RWPE1 (cell line): ENCODE data around the gene ATP1A1.
A peak's percentile ranks its signal among the peaks of the same experiment; 100 is the strongest.

ENCODE experiments used
- CTCF ChIA-PET: fragments of 350-600 bp; sonication (Branson Sonifier 250); formaldehyde crosslinking; extraction: SDS; loops from one replicate; lab custom pipeline; 2021; lab: Yijun Ruan, JAX
- POLR2A ChIA-PET: fragments of 400-600 bp; formaldehyde crosslinking; extraction: SDS; loops from one replicate; lab custom pipeline; 2020; ENCODE audit warnings: antibody characterized with exemption; ENCODE audit not compliant: low non-redundant PET; lab: Yijun Ruan, JAX
- DNase-seq: peaks from one replicate; pipeline ENCODE4 v3.0.0; 2012; ENCODE audit warnings: low spot score
- H3K27ac ChIP-seq: fragments of 450-650 bp; 2 replicates; pipeline ENCODE4 v1.5.1; 2017
- CTCF ChIP-seq: fragments of 450-650 bp; conservative IDR thresholded peaks from 2 replicates; pipeline ENCODE4 v1.5.1; 2017; ENCODE audit warnings: low read depth, mild to moderate bottlenecking

ATP1A1 gene

GRCh38 chr1:116389013-116389412 is 16.0 kb downstream of the ATP1A1 start:
- ChIA-PET CTCF (interaction anchor here (0.7 to 1.4 kb wide), 2 partner anchors 110 to 237 kb away, joined by 3 to 4 read pairs; no protein-coding TSS in a partner anchor), POLR2A (no interaction called here)
- no peak overlapping the region for H3K27ac ChIP-seq
- no peak for TF ChIP-seq CTCF
- DNase-seq = no peak

- no peak for TF ChIP-seq CTCF
- CTCF ChIA-PET = interaction anchor here (1.4 kb wide), 1 partner anchor 109 kb away, joined by 4 read pairs; no protein-coding TSS in a partner anchor
- no peak for DNase-seq
- H3K27ac ChIP-seq = no peak overlapping the region
- POLR2A ChIA-PET = no interaction called here
These were observed 16.6 kb downstream of the ATP1A1 start for GRCh38 chr1:116389686-116390085.

GRCh38 chr1:116390195-116390594 is 17.2 kb downstream of the ATP1A1 start:
- ChIA-PET POLR2A (no interaction called here), CTCF (no interaction called here)
- DNase-seq = no peak
- TF ChIP-seq CTCF = no peak
- no peak overlapping the region for H3K27ac ChIP-seq

- H3K27ac ChIP-seq = no peak overlapping the region
- DNase-seq = no peak
- CTCF ChIA-PET = interaction anchor here (0.6 to 1.0 kb wide), 2 partner anchors 24 to 40 kb away, joined by 3 to 4 read pairs; no protein-coding TSS in a partner anchor
- TF ChIP-seq CTCF = no peak
- POLR2A ChIA-PET = no interaction called here
These were observed 18.1 kb downstream of the ATP1A1 start for GRCh38 chr1:116391185-116391584.

- H3K27ac ChIP-seq = peak overlapping the region; percentile 9; the same call in 1 of the 2 replicates
- ChIA-PET POLR2A (no interaction called here), CTCF (interaction anchor here (0.7 to 0.9 kb wide), 2 partner anchors 10 to 254 kb away, joined by 3 to 4 read pairs; no protein-coding TSS in a partner anchor)
- no peak for DNase-seq
- no peak for TF ChIP-seq CTCF
These were observed 19.8 kb downstream of the ATP1A1 start for GRCh38 chr1:116392717-116393404.

- DNase-seq = no peak
- TF ChIP-seq CTCF = no peak
- no peak overlapping the region for H3K27ac ChIP-seq
- CTCF ChIA-PET = interaction anchor here (0.7 kb wide), 1 partner anchor 11 kb away, joined by 4 read pairs; no protein-coding TSS in a partner anchor
- POLR2A ChIA-PET = no interaction called here
These were observed 20.7 kb downstream of the ATP1A1 start for GRCh38 chr1:116393792-116394191.
